AG04450 (cell line): ENCODE results near the gene ASNSD1. TPM values are rescaled to one million over a fixed set of nuclear protein-coding genes. Genes with fewer than 3 reads are reported as not detected.

Source experiments
- CTCF ChIA-PET: fragments of 300-600, 350-600 bp; formaldehyde crosslinking; extraction: SDS; loops from one replicate; lab custom pipeline; 2022; ENCODE audit warnings: antibody characterized with exemption, inconsistent platforms; lab: Charles Lee
- POLR2A ChIA-PET: fragments of 350-600 bp; formaldehyde crosslinking; extraction: SDS; loops from one replicate; lab custom pipeline; 2021; ENCODE audit warnings: antibody characterized with exemption, inconsistent platforms; lab: Yijun Ruan, JAX
- DNase-seq: peaks from one replicate; pipeline ENCODE4 v3.0.0-alpha.2; 2011; ENCODE audit warnings: low read depth, low spot score
- H3K27ac ChIP-seq: one replicate; pipeline ENCODE4 v1.5.1; 2012; ENCODE audit warnings: low read depth, low read length, control low read depth
- H3K27me3 ChIP-seq: one replicate; pipeline ENCODE4 v1.6.0; 2012; ENCODE audit warnings: low read length; ENCODE audit not compliant: control insufficient read depth, insufficient read depth
- H3K4me3 ChIP-seq: 2 replicates; pipeline ENCODE4 v1.5.1; 2011; ENCODE audit warnings: mild to moderate bottlenecking, low read depth, low read length, control low read depth
- H3K9me3 ChIP-seq: 2 replicates; pipeline ENCODE4 v1.5.1; 2012; ENCODE audit warnings: low read length; ENCODE audit not compliant: control insufficient read depth, insufficient read depth
- polyA plus RNA-seq: library from polyadenylated mRNA; depleted of rRNA; stranded (reverse); fragments of >200 nt; gene quantifications from 2 replicates; pipeline ENCODE4 v1.2.3, GENCODE V29; 2011
- TF ChIP-seq, protein P1 (sequence below): IDR thresholded peaks from 2 replicates; pipeline ENCODE4 v1.5.1; 2011; ENCODE audit warnings: low read depth, low read length, control low read depth, inconsistent platforms

Gene ASNSD1
- polyA plus RNA-seq, 1 experiment: 50.1 TPM

DNA sequence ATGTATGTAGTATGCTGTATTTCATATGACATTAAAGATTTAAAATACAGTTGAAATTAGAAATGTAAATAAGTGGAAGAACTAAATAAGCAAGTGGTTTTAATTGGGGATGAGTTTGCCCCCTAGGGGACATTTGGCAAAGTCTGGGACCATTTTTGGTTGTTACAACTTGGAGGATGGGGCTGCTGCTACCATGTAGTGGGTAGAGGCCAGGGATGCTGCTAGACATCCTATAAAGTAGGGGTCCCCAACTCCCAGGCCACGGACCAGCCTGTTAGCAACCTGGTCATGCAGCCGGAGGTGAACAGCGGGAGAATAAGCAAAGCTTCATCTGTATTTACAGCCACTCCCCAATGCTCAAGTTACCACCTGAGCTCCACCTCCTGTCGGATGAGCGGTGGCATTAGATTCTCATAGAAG, 27.9 kb upstream of the ASNSD1 start:
- no peaks in the 10 kb centered on the region for H3K9me3 ChIP-seq
- no peak for DNase-seq
- no peaks in the 10 kb centered on the region for H3K27me3 ChIP-seq
- TF ChIP-seq, protein P1, sequence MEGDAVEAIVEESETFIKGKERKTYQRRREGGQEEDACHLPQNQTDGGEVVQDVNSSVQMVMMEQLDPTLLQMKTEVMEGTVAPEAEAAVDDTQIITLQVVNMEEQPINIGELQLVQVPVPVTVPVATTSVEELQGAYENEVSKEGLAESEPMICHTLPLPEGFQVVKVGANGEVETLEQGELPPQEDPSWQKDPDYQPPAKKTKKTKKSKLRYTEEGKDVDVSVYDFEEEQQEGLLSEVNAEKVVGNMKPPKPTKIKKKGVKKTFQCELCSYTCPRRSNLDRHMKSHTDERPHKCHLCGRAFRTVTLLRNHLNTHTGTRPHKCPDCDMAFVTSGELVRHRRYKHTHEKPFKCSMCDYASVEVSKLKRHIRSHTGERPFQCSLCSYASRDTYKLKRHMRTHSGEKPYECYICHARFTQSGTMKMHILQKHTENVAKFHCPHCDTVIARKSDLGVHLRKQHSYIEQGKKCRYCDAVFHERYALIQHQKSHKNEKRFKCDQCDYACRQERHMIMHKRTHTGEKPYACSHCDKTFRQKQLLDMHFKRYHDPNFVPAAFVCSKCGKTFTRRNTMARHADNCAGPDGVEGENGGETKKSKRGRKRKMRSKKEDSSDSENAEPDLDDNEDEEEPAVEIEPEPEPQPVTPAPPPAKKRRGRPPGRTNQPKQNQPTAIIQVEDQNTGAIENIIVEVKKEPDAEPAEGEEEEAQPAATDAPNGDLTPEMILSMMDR: peak; percentile 48
- H3K4me3 ChIP-seq: no peak overlapping the region
- POLR2A ChIA-PET: no interaction called here
- CTCF ChIA-PET: interaction anchor here (0.6 to 1.0 kb wide), 2 partner anchors 99 to 164 kb away, joined by 3 read pairs; no protein-coding TSS in a partner anchor
- no peak overlapping the region for H3K27ac ChIP-seq

DNA sequence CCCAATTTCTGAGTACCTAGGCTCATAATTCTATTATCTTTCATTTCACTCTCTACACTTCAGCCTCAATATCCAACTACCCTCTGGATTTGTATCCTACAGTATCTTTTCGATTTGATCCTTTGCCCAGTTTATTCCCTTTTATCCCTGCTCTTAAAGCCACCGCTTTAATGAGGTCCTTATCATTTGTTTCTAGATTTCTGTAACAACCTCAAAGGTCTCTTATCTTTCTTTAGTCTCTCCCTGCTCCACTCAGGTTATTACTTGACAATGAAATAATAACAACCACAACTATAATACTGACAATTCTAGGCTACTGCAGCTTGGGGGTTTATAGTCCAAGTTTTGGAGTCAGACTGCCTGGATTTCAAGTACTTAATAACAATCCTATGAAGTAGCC, 25.9 kb upstream of the ASNSD1 start:
- H3K9me3 ChIP-seq: no peaks in the 10 kb centered on the region
- no peaks in the 10 kb centered on the region for H3K27me3 ChIP-seq
- ChIA-PET POLR2A (no interaction called here), CTCF (interaction anchor here (1.2 kb wide), 1 partner anchor 26 kb away, joined by 6 read pairs; the partner anchor contains the start of gene ASNSD1)
- H3K27ac ChIP-seq: no peak overlapping the region
- no peak for DNase-seq
- TF ChIP-seq, protein P1: no peak
- no peak overlapping the region for H3K4me3 ChIP-seq

DNA sequence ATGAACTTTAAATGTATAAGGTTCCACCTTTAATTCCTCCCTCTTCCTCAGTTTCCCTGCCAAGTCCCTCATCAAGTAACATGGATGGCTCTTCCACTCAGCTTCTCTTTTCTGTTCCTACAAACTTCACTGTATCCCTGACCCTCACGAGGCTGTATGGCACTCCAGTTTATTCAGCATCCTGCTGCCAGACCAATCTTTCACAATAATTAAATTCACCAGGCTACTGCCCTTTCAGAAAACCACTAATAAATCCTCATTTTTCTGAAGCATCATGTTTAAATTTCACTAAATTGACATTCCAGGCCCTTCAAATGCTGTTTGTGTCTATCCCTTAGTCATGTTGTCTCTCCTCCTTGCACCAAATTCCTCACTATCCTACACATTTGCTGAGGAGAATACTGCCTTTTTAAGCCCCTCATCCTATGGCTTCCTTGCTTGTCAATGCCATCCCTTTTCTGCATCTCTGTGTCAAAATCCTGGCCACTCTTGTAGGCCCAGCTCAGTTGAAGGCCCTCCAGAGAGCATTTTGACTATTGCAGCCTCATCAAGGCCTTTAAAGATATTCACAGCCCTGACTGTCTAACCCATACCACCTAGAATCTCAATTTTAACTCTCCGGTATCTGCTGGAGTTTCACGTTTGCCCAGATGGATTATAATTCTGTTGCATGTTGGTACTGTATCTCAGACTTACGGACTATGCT, 22.8 kb upstream of the ASNSD1 start:
- ChIA-PET POLR2A (interaction anchor here (0.6 kb wide), 1 partner anchor 39 kb away, joined by 3 read pairs; no protein-coding TSS in a partner anchor), CTCF (no interaction called here)
- Histone ChIP-seq H3K9me3 (no peaks in the 10 kb centered on the region), H3K4me3 (no peak overlapping the region), H3K27me3 (no peaks in the 10 kb centered on the region), H3K27ac (no peak overlapping the region)
- TF ChIP-seq, protein P1: no peak
- DNase-seq: no peak

DNA sequence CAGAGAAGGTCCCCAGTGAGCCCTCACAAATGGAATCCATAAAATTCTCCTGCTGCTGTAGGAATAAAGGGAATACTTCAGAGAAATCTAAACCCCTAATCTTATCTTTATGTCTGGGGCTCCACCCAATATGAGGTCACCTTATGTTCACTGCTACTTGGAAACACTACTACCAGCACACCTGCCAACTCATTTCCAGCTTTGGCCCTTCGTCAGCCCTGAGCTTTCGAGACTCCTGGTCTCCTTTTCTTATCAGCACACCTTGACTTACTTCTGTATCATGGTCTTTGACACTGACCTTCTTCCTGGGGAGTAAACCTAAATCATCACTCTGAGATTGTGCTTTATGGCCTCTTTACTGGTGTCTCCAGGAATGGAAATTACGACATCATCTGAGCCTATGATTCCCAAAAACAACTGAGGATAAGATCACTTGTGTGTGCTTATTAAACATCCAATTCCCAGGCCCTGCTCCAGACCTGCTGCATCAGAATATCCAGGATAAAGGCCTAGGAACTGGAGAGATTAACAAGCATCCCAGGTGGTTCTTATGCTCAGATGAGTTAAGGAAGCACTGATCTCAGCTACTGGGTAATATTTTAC, 22.2 kb upstream of the ASNSD1 start:
- no peaks in the 10 kb centered on the region for H3K27me3 ChIP-seq
- DNase-seq: no peak
- ChIA-PET POLR2A (no interaction called here), CTCF (no interaction called here)
- TF ChIP-seq, protein P1: no peak
- no peak overlapping the region for H3K27ac ChIP-seq
- H3K4me3 ChIP-seq: no peak overlapping the region
- no peaks in the 10 kb centered on the region for H3K9me3 ChIP-seq

DNA sequence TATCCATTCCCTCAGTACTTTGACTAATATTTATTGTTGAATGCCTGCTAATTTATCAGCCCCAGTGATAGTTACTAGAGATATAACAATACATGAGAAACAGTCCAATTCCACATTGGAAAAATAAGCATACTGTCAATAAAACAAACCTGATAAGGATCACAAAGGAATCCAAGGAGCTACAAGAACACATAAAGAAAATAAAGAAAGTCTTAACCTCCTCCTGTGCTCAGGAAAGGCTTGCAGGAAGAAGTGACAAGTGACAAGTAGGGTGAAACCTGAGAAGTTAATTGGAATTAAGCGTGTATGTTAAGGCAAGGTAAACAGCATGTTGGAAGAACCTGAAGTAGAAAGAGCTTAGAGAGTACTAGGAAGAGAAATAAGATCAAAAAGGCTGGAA, 20.3 kb upstream of the ASNSD1 start:
- H3K9me3 ChIP-seq: no peaks in the 10 kb centered on the region
- ChIA-PET POLR2A (no interaction called here), CTCF (interaction anchor here (1.1 kb wide), 1 partner anchor 20 kb away, joined by 4 read pairs; no protein-coding TSS in a partner anchor)
- TF ChIP-seq, protein P1: no peak
- no peak for DNase-seq
- H3K27me3 ChIP-seq: no peaks in the 10 kb centered on the region
- H3K4me3 ChIP-seq: no peak overlapping the region
- H3K27ac ChIP-seq: no peak overlapping the region
